Activated CD4-positive, alpha-beta T cell treated with anti-CD3 and anti-CD28 coated beads, Interleukin-2, Interleukin-4, amounts not matched to agents 100 ng/mL and 50 ng/mL, durations not matched to agents 16 hours and 8 hours (primary cell): ENCODE measurements around the gene CYP2C19.
"Not testable (repeated sequence)": the region's sequence is repeated elsewhere in the genome, so short reads cannot be mapped to it uniquely, and the experiment has no call there.

Experiments
- DNase-seq: peaks from one replicate; pipeline ENCODE4 v3.0.0-alpha.2; 2020; ENCODE audit warnings: low spot score

The CYP2C19 gene

DNA sequence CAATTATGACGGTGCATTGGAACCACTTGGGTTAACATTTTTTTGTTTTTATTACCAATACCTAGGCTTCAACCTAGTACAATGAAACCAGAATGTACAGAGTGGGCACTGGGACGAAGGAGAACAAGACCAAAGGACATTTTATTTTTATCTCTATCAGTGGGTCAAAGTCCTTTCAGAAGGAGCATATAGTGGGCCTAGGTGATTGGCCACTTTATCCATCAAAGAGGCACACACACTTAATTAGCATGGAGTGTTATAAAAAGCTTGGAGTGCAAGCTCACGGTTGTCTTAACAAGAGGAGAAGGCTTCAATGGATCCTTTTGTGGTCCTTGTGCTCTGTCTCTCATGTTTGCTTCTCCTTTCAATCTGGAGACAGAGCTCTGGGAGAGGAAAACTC lies at the start of gene CYP2C19:
Gene CYP2C19 (plus strand): TSS at position 289 of the 400 bp plus-strand sequence. CDS start 25 bp downstream, at position 314.
- no peak for DNase-seq

DNA sequence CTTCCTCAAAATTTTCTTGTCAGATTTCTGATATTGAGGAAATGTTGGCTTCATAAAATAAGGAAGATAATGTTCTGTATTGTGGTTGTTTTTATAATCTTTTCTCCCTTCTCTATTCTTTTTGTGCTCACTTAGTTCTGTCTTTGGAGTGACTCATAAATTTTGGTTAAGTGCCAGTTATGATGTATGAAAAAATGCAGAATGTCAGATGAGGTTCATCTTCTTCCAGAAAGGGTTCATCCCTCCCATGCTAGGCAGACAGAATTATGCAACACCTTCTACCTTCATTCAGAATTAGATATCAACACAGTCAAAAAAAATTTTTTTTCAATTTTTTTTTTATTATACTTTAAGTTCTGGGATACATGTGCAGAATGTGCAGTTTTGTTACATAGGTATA lies 36.6 kb upstream of the CYP2C19 start:
- DNase-seq = no peak

DNA sequence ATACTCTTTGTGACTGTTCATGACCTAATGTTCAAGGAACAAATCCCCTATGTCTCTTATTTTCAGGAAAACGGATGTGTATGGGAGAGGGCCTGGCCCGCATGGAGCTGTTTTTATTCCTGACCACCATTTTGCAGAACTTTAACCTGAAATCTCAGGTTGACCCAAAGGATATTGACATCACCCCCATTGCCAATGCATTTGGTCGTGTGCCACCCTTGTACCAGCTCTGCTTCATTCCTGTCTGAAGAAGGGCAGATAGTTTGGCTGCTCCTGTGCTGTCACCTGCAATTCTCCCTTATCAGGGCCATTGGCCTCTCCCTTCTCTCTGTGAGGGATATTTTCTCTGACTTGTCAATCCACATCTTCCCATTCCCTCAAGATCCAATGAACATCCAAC lies 27.3 kb upstream of the CYP2C19 start:
- DNase-seq = no peak

DNA sequence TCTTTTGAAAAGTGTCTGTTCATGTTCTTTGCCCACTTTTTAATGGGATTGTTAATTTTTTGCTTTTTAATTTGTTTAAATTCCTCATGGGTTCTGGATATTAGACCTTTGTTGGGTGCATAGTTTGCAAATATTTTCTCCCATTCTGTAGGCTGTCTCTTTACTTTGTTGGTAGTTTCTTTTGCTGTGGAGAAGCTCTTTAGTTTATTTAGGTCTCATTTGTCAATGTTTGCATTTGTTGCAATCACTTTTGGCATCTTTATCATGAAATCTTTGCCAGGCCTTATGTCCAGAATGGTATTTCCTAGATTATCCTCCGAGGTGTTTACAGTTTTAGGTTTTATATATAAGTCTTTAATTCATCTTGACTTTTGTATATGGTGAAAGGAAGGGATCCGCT lies 23.9 kb upstream of the CYP2C19 start:
- no peak for DNase-seq

DNA sequence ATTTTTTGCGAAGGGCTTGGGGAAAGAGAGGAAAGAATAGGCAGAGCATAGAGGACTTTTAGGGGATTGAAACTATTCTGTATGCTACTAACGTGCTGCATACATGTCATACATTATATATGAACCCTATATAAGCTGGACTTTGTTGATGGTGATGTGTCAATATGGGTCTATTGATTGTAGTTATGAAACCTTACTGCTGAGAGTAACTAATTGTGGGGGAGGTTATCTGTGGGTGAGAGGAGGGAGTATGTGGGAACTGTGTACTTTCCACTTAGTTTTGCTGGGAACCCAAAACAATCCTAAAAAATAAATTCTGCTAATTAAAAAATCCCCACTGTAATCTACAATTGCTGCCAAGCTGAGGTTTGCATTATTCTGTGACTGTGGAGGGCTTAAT lies 15.3 kb upstream of the CYP2C19 start:
- no peak for DNase-seq

DNA sequence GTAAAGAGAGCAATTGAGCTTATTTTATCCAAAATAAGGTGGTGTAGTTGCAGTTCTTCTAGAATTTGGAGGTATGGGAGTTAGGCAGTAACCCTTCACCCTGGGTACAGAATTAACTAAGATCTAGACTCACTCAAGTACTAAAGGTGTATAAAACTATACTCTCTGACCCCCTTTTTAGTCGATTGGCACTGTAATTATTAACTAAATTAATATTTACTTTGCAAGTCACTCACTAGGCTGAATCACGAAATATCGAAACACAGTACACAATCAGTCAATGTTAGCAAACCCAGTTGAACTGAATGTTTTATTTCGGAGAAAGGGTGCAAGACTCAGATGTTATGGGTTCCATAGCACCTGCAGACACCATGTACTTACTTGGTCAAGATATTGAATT lies 14.6 kb upstream of the CYP2C19 start:
- no peak for DNase-seq

DNA sequence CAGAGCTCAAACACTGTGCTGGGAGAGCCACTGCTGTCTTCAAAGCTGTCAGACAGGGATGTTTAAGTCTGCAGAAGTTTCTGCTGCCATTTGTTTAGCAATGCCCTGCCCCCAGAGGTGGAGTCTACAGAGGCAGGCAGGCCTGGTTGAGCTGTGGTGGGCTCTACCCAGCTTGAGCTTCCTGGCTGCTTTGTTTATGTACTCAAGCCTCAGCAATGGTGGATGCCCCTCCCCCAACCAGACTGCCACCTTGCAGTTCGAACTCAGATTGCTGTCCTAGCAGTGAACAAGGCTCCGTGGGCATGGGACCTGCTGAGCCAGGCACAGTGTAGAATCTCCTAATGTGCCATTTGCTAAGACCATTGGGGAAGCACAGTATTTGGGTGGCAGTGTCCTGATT lies 4.6 kb upstream of the CYP2C19 start:
- DNase-seq = no peak

DNA sequence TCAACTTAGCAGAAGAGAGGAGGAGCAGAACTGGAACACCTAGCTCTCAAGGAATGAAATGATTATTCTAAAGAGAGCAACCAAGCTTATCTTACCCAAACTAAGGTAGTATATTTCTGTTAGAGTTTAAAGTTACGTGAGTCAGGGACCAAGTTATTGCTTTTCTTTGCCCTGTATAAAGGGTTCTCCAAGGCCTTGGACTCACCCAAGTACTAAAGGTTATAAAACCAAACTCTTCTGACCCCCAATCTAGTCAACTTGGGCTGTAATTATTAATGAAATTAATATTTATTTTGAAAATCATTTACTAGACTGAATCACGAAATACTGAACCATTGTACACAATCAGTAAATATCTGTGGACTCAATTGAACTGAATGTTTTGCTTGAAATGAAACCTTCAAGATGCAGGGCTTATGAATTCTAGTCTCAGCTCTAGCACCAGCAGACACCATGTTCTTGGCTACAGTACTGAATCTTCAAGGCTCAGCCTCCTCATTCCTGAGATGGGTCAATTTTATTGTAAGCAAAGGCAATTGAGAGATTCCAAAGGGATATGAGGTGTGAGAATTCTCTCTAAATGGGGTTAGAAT lies 1.8 kb upstream of the CYP2C19 start:
- no peak for DNase-seq

DNA sequence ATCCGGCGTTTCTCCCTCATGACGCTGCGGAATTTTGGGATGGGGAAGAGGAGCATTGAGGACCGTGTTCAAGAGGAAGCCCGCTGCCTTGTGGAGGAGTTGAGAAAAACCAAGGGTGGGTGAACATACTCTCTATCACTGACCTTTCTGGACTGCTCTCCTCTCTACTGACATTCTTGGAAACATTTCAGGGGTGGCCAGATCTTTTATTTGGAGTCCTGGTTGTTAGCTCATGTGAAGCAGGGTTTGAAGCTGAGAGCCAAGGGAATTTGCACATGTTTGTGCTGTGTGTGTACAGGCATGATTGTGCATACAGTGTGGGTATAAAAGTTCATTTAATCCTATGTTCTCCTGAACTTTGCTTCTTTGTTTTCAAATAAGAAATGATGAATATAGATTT lies 12.9 kb downstream of the CYP2C19 start:
- DNase-seq = not testable (repeated sequence)

DNA sequence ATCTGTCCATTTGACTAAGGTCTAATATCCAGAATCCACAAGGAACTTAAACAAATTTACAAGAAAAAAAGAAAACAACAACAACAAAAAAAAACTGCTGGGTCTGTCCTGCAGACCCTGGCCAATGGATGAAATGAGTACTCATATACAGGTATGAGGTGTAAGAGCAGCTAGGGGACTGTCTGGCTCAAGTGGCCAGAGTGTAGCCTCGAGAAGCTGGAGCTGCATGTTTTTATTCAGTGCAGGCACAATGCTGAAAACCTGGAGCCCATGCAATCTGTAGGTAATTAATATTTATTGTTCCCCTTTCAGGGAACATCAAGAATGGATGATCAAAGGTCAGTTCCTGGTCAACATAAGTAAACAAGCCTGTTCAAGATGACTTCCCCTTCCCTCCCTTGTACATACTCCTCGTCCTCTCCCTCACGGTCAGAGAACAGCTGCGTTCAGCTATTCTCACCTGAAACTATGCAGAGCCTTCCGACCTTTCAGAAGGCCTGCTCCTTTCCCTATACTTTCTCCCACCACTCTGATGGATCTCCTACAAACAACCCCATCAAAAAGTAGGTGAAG lies 15.5 kb downstream of the CYP2C19 start:
- no peak for DNase-seq

DNA sequence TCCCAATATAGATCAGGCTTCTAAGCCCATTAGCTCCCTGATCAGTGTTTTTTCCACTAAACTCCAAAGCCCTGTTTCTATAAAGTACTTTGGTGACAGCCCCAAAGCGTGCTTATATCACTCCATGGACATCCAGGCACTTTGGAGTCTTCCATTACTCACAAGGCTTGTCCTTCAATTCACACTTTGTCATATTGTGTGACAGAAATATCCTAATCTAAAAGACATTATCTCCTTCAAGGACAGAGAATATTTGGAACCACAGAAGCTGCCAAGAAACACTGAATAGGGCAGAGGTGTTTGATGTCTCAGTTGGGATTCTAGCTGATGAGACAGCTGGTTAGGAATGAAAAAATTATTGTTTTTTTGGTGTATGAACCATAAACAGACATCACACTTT lies 18.4 kb downstream of the CYP2C19 start:
- no peak for DNase-seq

DNA sequence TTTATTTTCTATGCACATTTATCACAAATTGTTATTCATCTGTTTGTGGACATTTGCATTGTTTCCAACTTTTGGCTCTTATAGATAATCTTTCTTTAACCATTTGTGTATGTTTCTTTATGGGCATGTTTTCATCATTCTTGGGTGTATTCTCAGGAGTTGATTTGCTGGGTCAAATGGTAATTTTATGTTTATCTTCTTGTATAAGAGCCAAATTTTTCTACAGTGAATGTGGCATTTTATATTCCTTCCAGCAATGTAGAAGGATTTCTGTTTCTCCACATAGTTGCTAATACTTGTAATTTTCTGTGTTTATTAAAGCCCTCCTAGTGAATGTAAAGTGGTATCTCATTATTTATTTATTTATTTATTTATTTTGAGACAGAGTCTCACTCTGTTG lies 21.8 kb downstream of the CYP2C19 start:
- no peak for DNase-seq

DNA sequence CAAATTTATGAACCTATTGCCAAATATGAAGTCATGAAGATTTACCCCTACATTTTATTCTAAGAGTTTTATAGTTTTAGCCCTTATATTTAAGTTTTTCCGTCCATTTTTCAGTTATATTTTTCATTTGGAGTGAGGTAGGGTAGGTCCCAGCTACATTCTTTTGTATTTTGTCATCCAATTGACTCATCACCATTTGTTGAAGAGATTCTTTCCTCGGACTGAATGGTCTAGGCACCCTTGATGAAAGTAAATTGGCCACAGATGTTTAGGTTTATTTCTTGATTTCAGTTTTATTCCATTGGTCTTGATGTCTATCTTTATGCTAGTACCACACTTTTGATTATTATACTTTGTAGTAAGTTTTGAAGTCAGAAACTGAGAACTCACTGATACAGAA lies 22.7 kb downstream of the CYP2C19 start:
- no peak for DNase-seq

DNA sequence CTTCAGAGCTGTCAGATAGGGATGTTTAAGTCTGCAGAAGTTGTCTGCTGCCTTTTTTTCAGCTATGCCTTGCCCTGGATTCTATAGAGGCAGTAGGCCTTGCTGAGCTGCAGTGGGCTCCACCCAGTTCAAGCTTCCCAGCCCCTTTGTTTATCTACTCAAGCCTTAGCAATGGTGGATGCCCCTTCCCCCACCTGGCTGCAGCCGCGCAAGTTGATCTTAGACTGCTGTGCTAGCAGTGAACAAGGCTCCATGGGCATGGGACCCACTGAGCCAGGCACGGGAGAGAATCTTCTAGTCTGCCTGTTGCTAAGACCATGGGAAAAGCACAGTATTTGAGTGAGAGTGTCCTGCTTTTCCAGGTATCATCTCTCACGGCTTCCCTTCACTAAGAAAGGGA lies 38.1 kb downstream of the CYP2C19 start:
- DNase-seq = not testable (repeated sequence)

DNA sequence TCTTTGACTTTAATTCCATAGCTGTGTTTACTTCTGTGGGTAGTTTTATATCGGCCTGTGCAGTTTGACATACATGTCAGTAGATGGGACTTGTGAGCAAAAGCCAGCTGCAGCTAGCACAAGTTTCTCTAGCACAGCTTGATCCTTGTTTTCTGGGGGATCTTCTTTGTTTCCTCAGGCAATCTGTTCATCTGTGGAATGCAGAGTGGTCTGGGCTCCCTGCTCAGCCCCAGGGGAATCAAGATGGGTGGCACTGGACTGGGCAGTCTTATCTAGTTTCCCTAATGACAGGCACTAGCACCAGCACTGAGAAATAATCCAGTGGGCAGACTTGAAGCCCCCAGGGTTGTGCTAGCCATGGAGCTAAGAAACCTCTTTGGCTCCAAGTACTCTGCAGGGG lies 40.8 kb downstream of the CYP2C19 start:
- DNase-seq = no peak

DNA sequence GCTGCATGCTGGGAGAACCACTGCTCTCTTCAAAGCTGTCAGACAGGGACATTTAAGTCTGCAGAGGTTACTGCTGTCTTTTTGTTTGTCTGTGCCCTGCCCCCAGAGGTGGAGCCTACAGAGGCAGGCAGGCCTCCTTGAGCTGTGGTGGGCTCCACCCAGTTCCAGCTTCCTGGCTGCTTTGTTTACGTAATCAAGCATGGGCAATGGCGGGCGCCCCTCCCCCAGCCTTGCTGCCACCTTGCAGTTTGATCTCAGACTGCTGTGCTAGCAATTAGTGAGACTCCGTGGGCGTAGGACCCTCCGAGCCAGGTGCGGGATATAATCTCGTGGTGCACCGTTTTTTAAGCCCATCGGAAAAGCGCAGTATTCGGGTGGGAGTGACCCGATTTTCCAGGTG lies 67.5 kb downstream of the CYP2C19 start:
- DNase-seq = not testable (repeated sequence)

DNA sequence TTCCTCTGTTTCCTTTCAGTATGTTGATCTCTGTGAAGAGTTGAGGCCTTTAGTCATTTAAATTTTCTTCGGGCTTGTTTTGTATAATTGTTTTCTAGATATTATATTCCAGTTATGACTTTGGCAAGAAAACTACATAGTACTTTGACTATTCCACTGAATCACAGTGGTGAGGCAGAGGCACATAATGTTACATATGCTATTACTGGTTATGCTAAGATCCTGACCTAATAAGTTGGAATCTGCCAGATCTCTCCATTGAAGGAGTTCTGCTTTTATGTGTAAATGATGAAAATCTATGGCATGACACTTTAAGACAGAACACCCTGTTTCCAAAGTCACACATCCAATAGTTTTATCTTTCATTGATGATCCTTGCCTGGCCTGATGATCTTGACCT lies 83.7 kb downstream of the CYP2C19 start:
- no peak for DNase-seq

DNA sequence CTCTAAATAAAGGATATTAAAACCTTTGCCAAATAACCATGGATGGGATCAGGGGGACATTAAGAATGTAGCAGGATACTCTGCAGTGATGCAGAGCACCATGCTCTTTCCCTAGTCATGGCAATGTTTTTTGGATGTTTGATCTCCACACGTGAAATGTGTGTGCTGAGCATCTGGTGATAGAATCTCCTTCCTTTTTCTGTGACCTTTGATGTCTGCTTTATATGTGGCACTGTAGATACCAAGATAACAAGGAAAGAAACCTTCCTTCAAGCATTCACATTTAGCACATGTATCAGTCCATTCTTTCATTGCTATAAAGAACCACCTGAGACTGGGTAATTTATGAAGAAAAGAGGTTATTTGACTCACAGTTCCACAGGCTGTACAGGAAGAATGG lies 88.3 kb downstream of the CYP2C19 start:
- DNase-seq = no peak

DNA sequence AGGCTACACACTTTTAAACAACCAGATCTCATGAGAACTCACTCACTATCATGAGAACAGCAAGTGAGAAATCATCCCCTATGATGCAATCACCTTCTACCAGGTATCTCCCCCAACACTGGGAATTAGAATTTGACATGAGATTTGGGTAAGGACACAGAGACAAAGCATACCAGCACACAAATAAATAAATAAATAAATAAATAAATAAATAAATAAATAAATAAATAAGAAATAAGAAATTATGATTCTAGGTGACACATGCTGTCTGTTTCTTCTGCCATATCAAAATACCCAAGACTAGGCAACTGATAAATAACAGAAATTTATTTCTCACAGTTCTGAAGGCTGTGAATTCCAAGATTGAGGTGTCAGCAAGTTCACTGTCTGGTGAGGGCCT lies 88.8 kb downstream of the CYP2C19 start:
- DNase-seq = no peak

DNA sequence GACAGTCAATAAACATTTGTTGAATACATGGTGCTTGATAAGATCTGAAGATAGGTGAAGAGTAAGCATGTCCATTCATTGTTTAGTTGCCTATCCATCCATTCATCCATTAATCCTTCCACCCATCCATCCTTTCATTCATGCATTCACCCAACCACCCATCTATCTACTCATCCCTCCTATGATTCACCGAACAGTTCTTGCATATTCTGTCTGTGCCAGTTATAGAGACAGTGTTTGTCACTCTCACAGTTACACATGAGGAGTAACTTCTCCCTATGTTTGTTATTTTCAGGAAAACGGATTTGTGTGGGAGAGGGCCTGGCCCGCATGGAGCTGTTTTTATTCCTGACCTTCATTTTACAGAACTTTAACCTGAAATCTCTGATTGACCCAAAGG lies 90.0 kb downstream of the CYP2C19 start:
- DNase-seq = no peak

DNA sequence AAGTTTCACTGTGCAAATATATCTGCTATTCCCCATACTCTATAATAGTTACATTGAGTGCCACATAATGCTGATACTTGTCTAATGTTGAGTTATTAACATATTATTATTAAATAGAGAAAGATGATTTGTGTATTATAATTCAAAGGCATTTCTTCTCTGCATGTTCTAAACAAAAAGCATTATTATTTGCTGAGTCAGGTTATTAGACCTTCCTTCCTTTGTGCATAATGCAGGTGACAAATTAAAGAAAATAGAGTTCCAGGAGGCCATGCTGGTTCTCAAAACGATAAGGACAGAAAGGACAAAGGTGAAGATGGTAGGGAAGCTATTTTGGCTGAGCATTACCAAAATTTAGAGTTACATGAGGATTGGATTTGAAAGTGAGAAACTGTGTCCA lies 90.6 kb downstream of the CYP2C19 start:
- DNase-seq = no peak

DNA sequence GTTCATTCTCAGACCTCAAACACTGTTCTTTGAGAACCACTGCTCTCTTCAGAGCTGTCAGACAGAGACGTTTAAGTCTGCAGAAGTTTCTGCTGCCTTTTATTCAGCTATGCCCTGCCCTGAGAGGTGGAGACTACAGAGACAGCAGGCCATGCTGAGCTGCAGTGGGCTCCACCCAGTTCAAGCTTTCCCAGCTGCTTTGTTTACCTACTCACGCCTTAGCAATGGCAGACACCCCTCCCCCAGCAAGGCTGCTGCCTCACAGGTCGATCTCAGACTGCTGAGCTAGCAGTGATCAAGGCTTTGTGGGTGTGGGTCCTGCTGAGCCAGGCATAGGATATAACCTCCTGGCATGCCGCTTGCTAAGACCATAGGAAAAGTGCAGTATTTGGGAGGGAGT lies 95.5 kb downstream of the CYP2C19 start:
- DNase-seq = no peak

DNA sequence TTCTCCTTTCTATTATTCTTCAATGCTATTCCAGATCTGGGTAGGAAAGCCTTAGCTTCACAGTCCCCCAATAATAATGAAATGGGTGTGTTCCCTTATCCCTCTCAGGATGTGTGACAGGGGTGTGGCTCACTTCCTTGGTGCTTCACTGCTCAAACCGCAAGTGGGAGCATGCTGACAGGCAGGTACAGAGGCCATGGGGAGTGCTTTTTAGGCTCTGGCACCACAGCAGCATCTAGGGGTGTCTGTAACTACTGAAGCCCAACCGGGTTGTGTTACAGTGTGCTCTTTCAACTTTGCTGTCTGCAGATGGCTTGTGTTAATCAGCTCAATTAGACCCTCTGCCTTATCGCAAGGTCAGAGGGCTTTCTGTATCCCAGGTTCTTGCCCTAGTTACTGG lies 96.6 kb downstream of the CYP2C19 start:
- no peak for DNase-seq

DNA sequence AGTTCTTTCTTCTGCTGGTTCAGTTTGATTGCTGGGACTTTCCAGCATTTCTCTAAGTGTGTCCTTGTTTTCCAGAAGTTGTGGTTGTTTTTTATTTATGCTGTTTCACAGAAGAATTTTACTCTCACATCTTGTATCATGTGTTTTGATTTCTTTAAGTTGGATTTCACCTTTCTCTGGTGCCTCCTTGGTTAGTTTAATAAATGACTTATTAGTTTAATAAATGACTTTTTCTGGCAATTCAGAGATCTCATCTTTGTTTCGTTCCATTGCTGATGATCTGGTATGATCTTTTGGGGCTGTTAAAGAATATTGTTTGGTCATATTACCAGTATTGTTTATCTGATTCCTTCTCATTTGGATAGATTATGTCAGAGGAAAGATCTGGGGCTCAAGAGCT lies 116.2 kb downstream of the CYP2C19 start:
- DNase-seq = no peak

DNA sequence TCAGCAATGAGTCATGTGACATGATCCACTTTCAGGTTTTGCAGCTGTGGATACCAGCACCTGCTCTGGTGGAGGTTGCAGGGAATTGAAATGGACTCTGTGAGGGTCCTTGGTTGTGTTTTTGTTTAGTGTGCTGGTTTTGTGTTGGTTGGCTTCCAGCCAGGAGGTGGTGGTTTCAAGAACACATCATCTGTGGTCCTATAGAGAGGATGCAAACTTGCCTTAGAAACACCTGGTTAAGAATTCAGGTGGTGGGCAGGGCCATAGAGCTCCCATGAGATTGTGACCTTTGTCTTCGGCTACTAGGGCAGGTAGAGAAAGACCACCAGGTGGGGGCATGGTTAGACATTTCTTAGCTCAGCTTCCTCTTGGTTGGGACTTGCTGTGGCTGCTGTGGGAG lies 116.7 kb downstream of the CYP2C19 start:
- DNase-seq = no peak
